Amniotic stem cell (primary cell): Measurements from ENCODE around the gene SLC25A20.
A peak's percentile ranks its signal among the peaks of the same experiment; 100 is the strongest.

Source experiments
- DNase-seq: peaks from one replicate; lab custom pipeline; 2025; lab: John Stamatoyannopoulos, UW

Gene SLC25A20

GRCh38 chr3:48897460-48898376 lies 964 bp downstream of the SLC25A20 start:
- DNase-seq, result no peak

- DNase-seq, result no peak
Observed at GRCh38 chr3:48896936-48897335, 1.7 kb downstream of the SLC25A20 start.

- no peak for DNase-seq
Observed at GRCh38 chr3:48894516-48894915, 4.2 kb downstream of the SLC25A20 start.

GRCh38 chr3:48891606-48892005 lies 7.1 kb downstream of the SLC25A20 start:
- DNase-seq, result no peak

- no peak for DNase-seq
Observed at GRCh38 chr3:48885753-48886152, 12.9 kb downstream of the SLC25A20 start.

- no peak for DNase-seq
Observed at GRCh38 chr3:48881652-48882114, 17.0 kb downstream of the SLC25A20 start.

- DNase-seq, result no peak
Observed at GRCh38 chr3:48881006-48881405, 17.7 kb downstream of the SLC25A20 start.

GRCh38 chr3:48879994-48880377 lies 18.7 kb downstream of the SLC25A20 start:
- DNase-seq, result no peak

- no peak for DNase-seq
Observed at GRCh38 chr3:48879307-48879993, 19.2 kb downstream of the SLC25A20 start.

GRCh38 chr3:48877671-48878070 lies 21.0 kb downstream of the SLC25A20 start:
- no peak for DNase-seq

- no peak for DNase-seq
Observed at GRCh38 chr3:48863122-48863521, 35.6 kb downstream of the SLC25A20 start.

GRCh38 chr3:48859206-48859605 lies 39.5 kb downstream of the SLC25A20 start:
- no peak for DNase-seq

- no peak for DNase-seq
Observed at GRCh38 chr3:48858709-48859108, 40.0 kb downstream of the SLC25A20 start.

- no peak for DNase-seq
Observed at GRCh38 chr3:48857641-48858040, 41.0 kb downstream of the SLC25A20 start.

GRCh38 chr3:48856469-48856868 lies 42.2 kb downstream of the SLC25A20 start:
- DNase-seq, result no peak

GRCh38 chr3:48855681-48856447 lies 42.8 kb downstream of the SLC25A20 start:
- DNase-seq, result no peak

GRCh38 chr3:48852151-48852550 lies 46.5 kb downstream of the SLC25A20 start:
- no peak for DNase-seq

- DNase-seq, result no peak
Observed at GRCh38 chr3:48851407-48851806, 47.3 kb downstream of the SLC25A20 start.

GRCh38 chr3:48848816-48849515 lies 49.7 kb downstream of the SLC25A20 start:
- DNase-seq, result no peak

- DNase-seq, result peak; percentile 63
Observed at GRCh38 chr3:48847504-48848423, 50.9 kb downstream of the SLC25A20 start, which contains the start of gene PRKAR2A. PRKAR2A (minus strand) TSS chr3:48847874; CDS start chr3:48847596, 278 bp downstream.
